COLO668 (cell line): ENCODE results near the gene CHD2.

ENCODE experiments used
- DNase-seq: peaks from one replicate; lab custom pipeline; 2025; ENCODE audit not compliant: unreplicated experiment; lab: John Stamatoyannopoulos, UW

Gene CHD2

GRCh38 chr15:92958105-92958504, 58.0 kb downstream of the CHD2 start:
- DNase-seq: no peak

GRCh38 chr15:92959219-92959618, 59.1 kb downstream of the CHD2 start:
- no peak for DNase-seq

GRCh38 chr15:92960996-92961681, 61.0 kb downstream of the CHD2 start:
- no peak for DNase-seq

DNA sequence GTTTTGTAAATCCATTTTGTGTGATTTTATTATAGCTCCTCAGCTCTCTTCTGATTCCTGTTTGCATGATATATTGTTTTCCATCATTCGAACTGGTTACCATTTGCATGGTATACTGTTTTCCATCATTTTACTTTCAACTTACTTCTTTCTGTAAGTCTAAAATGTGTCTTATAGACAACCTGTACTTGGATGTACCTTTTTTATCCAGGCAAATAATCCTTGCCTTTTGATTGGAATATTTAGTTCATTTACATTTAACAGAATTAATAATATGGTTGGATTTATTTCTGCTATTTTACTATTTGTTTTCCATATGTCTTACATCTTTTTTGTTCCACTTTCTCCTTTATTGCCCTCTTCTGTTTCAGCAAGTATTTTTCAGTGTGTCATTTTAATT, 62.8 kb downstream of the CHD2 start:
- DNase-seq: no peak

DNA sequence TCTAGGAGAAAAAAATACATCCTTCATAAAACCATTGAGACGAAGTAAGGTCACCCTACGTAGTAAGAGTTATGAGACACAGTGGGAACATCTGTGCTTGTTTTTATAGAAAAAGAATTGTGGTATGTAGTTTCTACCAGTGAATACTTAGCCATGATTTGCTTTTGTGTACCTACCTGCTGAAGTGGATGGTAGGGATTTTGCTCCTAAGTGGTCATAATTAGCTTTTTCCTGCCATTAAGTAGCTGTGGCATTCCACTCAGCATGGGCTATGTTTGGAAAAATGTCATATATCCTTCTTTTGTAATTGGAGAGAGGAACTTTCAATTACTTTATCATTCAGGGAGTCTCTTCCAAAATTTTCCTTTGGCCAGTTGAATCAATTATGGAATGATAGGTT, 63.7 kb downstream of the CHD2 start:
- DNase-seq: no peak

DNA sequence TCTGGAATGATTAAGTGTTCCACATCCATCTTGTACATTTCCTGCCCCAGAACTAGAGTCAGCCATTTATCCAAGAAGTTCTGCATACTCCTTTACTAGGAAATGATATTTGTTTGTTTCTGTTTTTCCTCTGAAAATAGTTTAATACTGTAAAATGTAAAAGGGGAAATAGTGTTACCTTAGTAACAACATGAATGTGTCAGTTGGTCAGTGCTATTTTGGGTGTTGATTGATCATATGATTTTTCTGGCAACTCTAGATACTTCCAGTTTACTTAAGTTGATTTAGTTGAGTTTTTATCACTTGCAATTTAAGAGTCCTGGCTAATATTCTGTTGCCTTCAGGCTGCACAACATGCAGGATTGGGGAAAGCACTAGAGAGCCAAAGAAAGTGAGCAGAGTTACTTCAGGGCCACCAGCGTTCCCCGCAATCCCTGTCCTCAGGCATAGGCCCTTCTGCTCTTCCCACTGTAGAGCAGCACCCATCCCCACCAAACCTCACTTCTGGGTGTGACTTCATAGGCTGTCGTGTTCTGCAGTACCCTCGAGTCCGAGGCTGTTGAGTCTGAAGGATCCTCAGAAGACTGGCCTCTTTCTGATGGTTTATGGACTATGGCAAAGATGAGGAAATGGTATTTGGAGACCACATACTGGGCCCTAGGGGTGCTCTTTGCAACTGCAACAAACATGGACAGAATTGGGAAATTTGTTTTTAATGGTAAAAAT, 69.0 kb downstream of the CHD2 start:
- no peak for DNase-seq

DNA sequence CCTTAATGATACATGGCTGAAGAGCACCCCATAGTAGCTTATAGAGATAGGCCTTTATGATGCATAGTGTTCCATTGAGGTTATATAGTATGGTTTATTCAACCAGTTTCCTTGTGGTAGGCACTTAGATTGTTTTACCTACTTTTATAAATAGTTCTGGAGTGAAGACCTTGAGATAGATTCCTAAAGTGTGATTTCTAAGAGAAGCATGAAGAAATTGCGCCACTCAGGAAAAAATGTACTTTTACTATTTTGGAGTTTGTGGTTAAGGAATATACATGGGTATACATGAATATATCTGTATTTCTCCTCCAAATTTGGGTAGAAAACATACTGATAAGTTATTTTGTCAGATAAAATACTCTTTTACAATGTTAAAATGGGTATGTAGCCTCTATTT, 70.5 kb downstream of the CHD2 start:
- DNase-seq: no peak

GRCh38 chr15:92971081-92971480, 71.0 kb downstream of the CHD2 start:
- DNase-seq: no peak

DNA sequence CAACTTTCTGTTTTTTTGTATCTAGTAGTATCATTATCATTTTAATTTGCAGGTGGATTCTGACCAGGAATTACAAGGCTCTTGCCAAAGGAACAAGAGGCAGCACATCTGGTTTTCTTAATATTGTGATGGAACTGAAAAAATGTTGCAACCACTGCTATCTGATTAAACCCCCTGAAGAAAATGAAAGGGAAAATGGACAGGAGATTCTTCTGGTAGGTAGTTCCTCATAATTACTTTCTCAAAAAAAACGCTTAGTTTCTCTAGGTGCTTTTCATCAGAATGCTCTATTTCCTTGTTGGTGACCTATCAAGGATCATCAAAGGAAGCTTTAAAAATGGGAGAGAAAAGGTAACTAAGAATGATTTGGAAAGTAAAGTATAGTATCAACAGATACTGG, 71.6 kb downstream of the CHD2 start:
- DNase-seq: no peak

GRCh38 chr15:92974183-92974915, 74.2 kb downstream of the CHD2 start:
- DNase-seq: no peak

- DNase-seq: no peak
These were observed 79.0 kb downstream of the CHD2 start for GRCh38 chr15:92979011-92979701.

- no peak for DNase-seq
These were observed 81.2 kb downstream of the CHD2 start for GRCh38 chr15:92981333-92981732.

- DNase-seq: no peak
These were observed 84.0 kb downstream of the CHD2 start for GRCh38 chr15:92984161-92984560.

DNA sequence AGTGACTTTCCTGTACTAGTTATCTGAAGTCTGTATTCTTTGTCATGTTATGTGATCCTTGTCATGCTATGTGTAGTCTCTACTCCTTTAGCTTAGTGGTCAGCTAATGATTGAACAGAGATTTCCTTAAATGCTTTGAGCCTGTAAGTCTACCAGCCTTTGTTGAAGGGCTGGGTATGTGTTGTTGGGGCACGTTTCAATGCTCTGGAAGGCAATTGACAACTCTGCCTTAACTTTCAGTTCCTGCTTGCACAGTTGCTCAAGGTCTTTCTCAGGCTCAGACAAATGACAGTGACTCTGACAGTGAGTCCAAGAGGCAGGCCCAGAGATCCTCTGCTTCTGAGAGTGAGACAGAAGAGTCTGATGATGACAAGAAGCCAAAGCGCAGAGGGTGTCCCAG, 89.3 kb downstream of the CHD2 start:
- DNase-seq: no peak

DNA sequence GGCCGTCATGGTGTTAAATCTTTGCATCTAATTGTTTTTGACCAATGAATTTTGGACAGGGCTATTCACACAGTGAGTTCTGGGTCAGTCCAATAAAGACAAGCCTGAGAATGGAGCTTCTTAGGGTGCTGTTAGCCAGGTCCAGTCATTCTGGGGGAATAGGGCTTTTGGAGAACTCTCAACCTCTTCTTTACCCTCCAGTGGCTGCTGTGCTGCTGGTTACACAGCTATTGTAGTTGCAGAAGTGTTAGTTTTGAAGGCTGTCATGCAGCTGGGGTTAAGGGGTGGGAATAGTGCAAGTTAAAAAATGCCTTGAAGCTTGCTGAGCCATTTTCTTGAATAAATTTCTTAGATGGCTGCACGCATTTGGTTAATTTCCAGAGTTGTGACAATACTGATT, 89.9 kb downstream of the CHD2 start:
- no peak for DNase-seq

DNA sequence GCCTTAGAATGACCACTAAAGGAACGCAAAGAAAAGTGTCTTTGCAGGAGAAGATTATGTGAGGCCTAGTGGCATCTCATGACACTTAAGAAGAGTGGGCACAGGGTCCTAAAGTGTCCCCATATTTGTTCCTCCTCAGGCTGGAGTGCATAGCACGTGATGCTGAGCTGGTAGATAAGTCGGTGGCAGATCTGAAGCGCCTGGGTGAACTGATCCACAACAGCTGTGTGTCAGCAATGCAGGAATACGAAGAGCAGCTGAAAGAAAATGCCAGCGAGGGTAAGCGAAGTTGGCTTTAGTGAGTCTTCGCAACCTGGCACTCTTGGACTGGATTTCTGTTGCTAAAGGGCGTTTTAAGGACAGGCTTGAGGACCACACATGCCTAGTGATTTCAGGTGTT, 92.6 kb downstream of the CHD2 start:
- no peak for DNase-seq

GRCh38 chr15:92997821-92998220, 97.7 kb downstream of the CHD2 start:
- DNase-seq: no peak

DNA sequence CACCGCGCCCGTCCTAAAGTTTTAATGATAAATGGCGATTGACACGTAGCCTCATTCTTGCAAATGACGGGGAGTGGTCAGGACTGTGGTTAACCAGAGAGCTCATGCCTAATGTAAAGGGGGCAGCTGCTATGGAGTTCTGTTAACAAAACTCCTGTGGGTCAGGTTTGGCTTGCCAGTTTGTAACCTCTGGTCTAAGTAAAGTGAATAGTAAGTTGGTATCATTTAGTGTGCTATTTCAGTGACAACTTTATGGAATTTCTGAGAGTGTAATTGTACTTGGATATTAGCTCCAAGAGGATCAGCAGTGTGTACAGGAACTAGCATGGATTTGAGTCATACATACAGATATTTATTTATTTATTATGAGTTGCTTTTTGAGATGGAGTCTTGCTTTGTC, 101.0 kb downstream of the CHD2 start:
- no peak for DNase-seq

GRCh38 chr15:93001881-93002280, 101.8 kb downstream of the CHD2 start:
- no peak for DNase-seq

DNA sequence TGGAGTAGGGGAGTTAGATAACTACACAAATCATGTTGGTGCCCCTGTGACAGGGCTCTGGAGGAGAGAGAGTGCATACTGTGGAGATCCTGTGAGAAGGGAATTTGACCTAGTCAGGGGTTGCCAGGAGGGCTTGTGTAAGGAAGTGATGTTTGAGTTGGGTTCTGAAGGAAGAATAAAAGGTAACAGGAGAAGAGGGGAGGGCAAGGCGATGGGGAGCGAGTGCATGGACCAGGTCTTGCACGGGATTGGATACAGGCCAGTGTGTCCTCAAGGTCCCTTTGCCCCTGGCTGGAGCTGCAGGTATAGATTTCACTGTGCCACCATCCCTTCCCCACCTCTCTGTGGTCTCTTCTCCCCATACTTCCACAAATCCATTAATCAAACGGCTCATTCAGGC, 105.0 kb downstream of the CHD2 start:
- DNase-seq: no peak

GRCh38 chr15:93007994-93008393, 107.9 kb downstream of the CHD2 start:
- DNase-seq: no peak

DNA sequence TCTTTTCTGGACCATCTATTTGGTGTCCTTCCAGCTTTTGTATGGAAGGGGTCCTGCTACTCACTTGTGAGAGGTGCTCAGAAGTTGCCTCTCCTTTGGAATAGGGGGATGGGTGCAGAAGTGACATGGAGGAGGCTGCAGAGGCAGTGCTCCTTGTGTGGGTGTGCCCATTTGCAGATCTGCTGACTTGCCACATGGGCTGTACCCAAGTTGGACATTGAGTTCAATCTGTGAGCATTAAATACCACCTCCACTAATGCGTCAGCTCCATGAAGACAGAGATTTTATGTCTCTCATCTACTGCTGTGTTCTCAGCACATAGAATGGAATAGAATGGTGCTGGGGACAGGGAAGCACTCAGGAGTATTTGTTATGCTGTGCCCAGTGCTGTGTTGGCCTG, 112.7 kb downstream of the CHD2 start:
- DNase-seq: no peak
